ENCODE data around the gene RTN4R.

Gene RTN4R

GRCh38 chr22:20211997-20212753 is 55.9 kb downstream of the RTN4R start:
- ChIA-PET CTCF (interaction anchor here (0.6 to 1.6 kb wide), 2 partner anchors 26 to 50 kb away, joined by 3 to 4 read pairs; no protein-coding TSS in a partner anchor), POLR2A (interaction anchor here (1.3 kb wide), 1 partner anchor 25 kb away, joined by 4 read pairs; no protein-coding TSS in a partner anchor)
- no peaks in the 10 kb centered on the region for H3K36me3 ChIP-seq (ENCODE audit: control insufficient read depth in 2 of 2, insufficient read depth in 1 of 2, low read length in 2 of 2)
- no peaks in the 10 kb centered on the region for H3K9me3 ChIP-seq (ENCODE audit: control insufficient read depth, insufficient read depth, low read depth, low read length)
- peaks cover 4% of the 10 kb centered on the region for H3K4me1 ChIP-seq (ENCODE audit: control insufficient read depth, insufficient read depth, low read length)
- H3K4me3 ChIP-seq (ENCODE audit: low read depth, low read length) = no peak overlapping the region
- peak overlapping the region; percentile 71; the same call in 1 of the 2 replicates for H3K27ac ChIP-seq (ENCODE audit: extremely low read depth, low read depth, low read length)
- TF ChIP-seq SP3 (tag by site-specific recombination; IDR thresholded peaks at IDR 0.05) = peak; percentile 9; the same call in 1 of the 2 replicates
- TF ChIP-seq ZNF24 (tag by site-specific recombination; IDR thresholded peaks at IDR 0.05) = no peak
- TF ChIP-seq ZNF423 (tag by site-specific recombination; IDR thresholded peaks at IDR 0.05) = no peak
- TF ChIP-seq ZNF140 (tag by site-specific recombination; IDR thresholded peaks at IDR 0.05) = no peak
- TF ChIP-seq ZNF654 (tag by site-specific recombination; IDR thresholded peaks at IDR 0.05; ENCODE audit: low read depth) = no peak
- TF ChIP-seq ZNF114 (tag by site-specific recombination; IDR thresholded peaks at IDR 0.05) = no peak
- TF ChIP-seq FEZF1 (tag by site-specific recombination; IDR thresholded peaks at IDR 0.05) = peak; percentile 88
- TF ChIP-seq GLIS1 (tag by site-specific recombination; IDR thresholded peaks at IDR 0.05) = peak; percentile 76; the same call in 1 of the 2 replicates
- TF ChIP-seq ZBTB44 (tag by site-specific recombination; IDR thresholded peaks at IDR 0.05) = 0 out of 2 replicates have a peak, but pooled peaks have one; percentile 39
- TF ChIP-seq ZNF248 (tag by site-specific recombination; IDR thresholded peaks at IDR 0.05) = no peak
- 0 out of 2 replicates have a peak, but pooled peaks have one; percentile 22 for TF ChIP-seq ZNF645 (tag by site-specific recombination; IDR thresholded peaks at IDR 0.05)
- no peak for TF ChIP-seq ZNF626 (tag by site-specific recombination; IDR thresholded peaks at IDR 0.05)
- peak; percentile 91 for TF ChIP-seq IKZF3 (tag by site-specific recombination; IDR thresholded peaks at IDR 0.05)
- TF ChIP-seq ZNF26 (tag by site-specific recombination; IDR thresholded peaks at IDR 0.05) = no peak
- no peak for TF ChIP-seq ZSCAN23 (tag by site-specific recombination; IDR thresholded peaks at IDR 0.05)
- TF ChIP-seq HIC1 (tag by site-specific recombination; IDR thresholded peaks at IDR 0.05) = peak; percentile 75
- TF ChIP-seq ZNF610 (tag by site-specific recombination; IDR thresholded peaks at IDR 0.05; ENCODE audit: borderline replicate concordance) = 0 out of 2 replicates have a peak, but pooled peaks have one; percentile 22
- no peak for TF ChIP-seq ZNF529 (tag by site-specific recombination; IDR thresholded peaks at IDR 0.05; ENCODE audit: insufficient replicate concordance)
- peak; percentile 30; the same call in 1 of the 2 replicates for TF ChIP-seq SP7 (tag by site-specific recombination; IDR thresholded peaks at IDR 0.05)
- TF ChIP-seq ZNF221 (tag by site-specific recombination; IDR thresholded peaks at IDR 0.05; ENCODE audit: borderline replicate concordance) = no peak
- TF ChIP-seq ZNF776 (tag by site-specific recombination; IDR thresholded peaks at IDR 0.05; ENCODE audit: borderline replicate concordance) = no peak
- TF ChIP-seq ZNF561 (tag by site-specific recombination; IDR thresholded peaks at IDR 0.05; ENCODE audit: borderline replicate concordance) = peak; percentile 48; the same call in 1 of the 2 replicates
- TF ChIP-seq ZFP69B (tag by site-specific recombination; IDR thresholded peaks at IDR 0.05) = 0 out of 2 replicates have a peak, but pooled peaks have one; percentile 11
- peak; percentile 82 for TF ChIP-seq ZNF623 (tag by site-specific recombination; IDR thresholded peaks at IDR 0.05)
- 0 out of 2 replicates have a peak, but pooled peaks have one; percentile 43 for TF ChIP-seq ZNF660 (tag by site-specific recombination; IDR thresholded peaks at IDR 0.05)
- peak; percentile 58 for TF ChIP-seq PRDM10 (tag by site-specific recombination; IDR thresholded peaks at IDR 0.05)
- no peak for TF ChIP-seq ZNF146 (tag by site-specific recombination; IDR thresholded peaks at IDR 0.05)

All from HEK293 (cell line).